RKO (cell line): ENCODE measurements around the gene ALDH3B2.
"Not testable (repeated sequence)": the region's sequence is repeated elsewhere in the genome, so short reads cannot be mapped to it uniquely, and the experiment has no call there.

ENCODE experiments used
- DNase-seq: peaks from one replicate; pipeline ENCODE4 v3.0.0-alpha.2; 2016; ENCODE audit warnings: low spot score

ALDH3B2 gene, protein sequence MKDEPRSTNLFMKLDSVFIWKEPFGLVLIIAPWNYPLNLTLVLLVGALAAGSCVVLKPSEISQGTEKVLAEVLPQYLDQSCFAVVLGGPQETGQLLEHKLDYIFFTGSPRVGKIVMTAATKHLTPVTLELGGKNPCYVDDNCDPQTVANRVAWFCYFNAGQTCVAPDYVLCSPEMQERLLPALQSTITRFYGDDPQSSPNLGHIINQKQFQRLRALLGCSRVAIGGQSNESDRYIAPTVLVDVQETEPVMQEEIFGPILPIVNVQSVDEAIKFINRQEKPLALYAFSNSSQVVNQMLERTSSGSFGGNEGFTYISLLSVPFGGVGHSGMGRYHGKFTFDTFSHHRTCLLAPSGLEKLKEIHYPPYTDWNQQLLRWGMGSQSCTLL

DNA sequence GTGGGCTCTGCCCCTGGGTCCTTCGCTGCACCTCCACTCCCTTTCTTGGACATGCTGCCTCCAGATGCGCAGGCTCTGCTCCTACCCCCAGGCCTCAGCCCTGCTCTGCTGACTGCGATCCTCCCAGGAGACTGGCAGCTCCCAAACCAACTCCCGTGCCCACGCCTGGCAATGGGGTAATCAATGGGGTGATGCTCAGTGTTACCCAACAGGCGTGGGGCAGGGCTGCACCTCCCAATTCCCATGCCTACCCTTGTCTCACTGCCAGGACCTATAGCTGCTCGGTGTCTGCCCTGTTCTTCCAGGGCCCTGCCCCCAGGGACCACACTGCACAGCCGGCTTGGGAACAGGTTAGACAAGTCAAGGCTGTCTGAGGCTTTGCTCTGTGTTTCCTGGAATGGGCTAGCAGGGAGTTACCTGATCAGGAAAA is at the start of gene ALDH3B2:
Gene ALDH3B2, minus strand, starts transcription at position 182 of the 430 bp plus-strand sequence. CDS start 7,688 bp downstream, outside the sequence.
- no peak for DNase-seq

DNA sequence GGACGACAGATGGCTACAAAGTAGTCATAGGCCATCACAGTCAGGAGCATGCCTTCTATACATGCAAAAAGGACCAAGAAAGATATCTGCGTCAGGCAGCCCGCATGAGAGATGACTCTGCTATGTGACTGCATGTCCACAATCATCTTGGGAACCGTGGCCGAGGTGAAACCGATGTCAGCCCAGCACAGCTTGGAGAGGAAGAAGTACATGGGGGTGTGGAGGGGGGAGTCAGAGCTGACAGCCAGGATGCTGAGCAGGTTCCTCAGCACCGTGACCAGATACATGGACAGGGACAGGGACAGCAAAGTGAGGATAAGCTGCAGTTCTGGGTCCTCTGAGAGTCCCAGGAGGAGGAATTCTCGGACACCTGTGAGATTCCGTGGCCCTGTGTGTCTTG is 48.6 kb upstream of the ALDH3B2 start:
- not testable (repeated sequence) for DNase-seq

DNA sequence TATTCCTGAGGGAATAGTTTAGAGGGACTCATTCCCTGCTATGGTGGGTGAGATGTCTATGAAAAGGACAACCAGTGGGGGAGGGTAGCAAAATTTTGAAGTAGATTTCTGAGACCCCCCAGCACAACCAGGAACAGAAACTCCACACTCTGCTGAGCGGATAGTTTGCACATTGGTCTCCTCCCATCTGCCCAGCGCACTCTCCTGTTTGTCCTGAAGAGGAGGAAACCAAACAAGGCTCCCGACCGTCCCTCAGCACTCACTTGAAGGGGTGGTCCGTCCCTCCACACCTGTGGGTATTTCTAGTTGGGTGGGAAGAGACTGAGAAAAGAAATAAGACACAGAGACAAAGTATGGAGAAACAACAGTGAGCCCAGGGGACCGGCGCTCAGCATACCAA is 41.8 kb upstream of the ALDH3B2 start:
- DNase-seq: not testable (repeated sequence)

DNA sequence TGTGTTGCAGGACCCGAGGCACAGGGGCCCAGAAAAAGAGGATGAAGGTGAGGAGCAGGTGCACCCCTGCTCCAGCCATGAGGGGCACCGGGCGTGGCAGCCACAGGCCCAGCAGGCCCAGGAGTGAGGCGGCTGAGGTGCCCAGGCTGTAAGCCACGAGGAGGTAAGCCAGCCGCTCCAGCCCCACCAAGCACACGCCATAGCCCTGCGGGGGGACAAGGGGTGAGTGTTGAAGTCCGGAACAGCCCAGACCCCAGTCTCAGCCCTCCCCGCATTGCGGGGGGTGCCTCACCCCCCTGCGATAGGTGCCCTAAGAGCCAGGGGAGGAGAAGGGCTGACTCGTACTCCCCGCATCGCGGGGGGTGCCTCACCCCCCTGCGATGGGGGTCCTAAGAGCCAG is 41.4 kb upstream of the ALDH3B2 start:
- DNase-seq: not testable (repeated sequence)

DNA sequence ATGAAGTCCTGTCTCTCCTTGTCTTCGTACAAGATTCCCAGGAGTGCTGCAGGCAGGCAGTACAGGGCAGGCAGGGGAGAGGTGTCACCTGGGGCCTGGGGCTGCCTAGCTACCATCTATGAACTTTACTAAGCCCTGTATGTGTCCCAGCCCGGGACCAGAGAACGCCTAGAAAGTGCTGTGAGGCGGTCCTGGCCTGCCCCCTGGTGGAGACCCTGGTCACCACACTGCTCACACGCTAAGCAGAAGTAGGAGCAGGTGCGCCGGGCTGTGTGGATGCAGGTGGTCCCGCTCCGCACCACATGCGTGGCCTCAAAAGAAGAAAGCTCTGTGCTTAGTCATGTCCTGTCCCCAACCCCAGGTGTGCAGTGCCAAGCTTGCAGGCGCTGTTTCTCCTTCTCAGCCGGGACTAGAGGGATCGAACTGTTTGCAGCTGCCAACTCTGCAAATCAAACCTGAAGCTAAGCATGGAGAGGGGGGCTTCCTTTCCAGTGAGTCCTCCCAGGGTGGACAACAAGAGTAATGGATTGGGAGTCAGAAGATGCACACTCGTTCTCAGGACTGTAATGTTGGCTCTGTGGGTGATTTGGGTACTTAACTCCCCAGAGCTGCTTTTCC is 39.6 kb upstream of the ALDH3B2 start:
- not testable (repeated sequence) for DNase-seq

DNA sequence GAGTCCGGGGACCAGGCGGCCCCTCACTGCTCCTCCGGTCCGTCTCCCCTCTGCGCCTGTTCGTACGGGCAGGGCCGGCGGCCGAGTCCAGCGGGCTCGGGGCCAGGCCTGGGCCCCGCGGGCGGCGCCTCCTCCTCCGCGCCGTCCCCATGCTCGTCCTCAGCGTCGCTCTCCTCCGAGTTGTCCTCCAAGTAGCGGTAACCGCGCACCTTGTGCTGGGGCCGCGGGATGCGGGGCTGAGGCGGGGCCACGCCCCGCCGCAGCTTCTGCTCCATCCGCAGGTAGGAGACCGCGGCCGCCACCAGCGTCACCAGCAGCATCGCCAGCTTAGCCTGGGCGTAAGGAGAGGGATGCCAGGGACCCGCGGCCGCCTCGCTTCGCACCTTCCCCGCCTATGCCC is 37.3 kb upstream of the ALDH3B2 start:
- DNase-seq: not testable (repeated sequence)

DNA sequence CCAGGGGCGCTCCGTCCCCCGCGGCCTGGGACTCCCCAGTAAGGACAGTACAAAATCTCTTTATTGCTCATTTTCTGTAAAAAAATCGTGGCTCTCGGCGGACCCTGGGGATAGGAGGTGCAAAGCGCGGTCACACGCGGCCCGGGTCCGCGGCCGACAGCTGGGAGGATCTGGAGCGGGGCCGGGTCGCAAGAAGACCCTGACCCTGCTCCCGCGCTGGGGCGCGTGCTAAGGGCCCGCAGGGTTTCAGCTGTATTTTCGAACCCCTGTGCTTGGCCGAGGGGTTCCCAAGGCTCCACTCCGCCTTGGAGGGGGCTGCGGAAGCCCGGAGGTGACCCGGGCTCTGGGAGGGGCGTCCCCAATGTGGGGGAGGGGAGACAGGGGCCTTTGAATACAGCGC is 36.8 kb upstream of the ALDH3B2 start:
- DNase-seq: not testable (repeated sequence)

DNA sequence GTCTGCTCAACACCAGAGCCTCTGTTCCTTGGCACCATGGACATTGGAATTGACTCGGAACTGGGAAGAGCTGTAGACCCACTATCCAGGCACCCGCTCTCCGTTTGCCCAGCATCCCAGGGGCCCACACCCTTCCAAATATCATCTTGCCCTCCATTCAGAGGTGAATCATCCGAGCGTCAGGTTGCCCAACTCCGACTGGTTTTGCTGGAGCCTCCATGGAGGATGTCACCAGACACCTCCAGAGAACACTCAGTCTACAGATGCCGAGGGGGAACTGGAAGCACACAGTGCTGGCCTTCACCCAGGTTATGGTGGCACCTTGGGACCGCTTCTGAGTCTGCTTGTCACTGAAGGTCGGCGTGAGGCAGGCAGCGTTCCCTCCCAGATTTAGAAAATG is 35.4 kb upstream of the ALDH3B2 start:
- DNase-seq: not testable (repeated sequence)

DNA sequence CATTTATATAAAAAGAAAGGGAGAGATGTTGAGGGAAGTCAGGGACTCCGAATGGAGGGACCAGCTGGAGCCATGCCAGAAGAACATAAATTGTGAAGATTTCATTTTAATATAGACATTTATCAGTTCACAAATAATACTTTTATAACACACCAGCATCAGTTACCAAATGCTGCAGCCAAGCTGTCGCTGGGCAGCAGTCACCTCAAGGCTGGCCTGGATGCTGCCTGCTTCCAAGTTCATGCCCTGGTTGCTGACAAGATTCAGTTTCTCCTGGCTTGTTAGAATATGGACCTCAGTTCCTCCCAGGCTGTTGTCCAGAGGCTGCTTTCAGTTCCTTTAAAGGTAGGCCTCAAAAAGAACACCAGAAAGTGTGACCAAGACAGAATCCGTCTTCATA is 30.8 kb upstream of the ALDH3B2 start:
- no peak for DNase-seq

DNA sequence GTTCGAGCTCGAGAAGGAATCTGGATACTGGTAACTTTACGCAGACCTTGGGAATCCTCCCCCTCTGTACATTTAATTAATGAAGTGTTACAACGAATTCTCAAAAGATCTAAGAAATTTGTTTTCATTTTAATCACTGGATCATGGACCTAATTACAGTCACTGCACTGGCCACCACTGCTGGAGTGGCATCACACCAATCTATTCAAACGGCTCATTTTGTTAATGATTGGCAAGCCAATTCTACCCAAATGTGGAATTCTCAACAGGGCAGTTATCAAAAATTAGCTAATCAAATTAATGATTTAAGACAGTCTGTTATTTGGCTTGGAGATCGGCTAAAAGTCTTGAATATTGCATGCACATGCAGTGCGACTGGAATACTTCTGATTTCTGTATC is 30.1 kb upstream of the ALDH3B2 start:
- no peak for DNase-seq

DNA sequence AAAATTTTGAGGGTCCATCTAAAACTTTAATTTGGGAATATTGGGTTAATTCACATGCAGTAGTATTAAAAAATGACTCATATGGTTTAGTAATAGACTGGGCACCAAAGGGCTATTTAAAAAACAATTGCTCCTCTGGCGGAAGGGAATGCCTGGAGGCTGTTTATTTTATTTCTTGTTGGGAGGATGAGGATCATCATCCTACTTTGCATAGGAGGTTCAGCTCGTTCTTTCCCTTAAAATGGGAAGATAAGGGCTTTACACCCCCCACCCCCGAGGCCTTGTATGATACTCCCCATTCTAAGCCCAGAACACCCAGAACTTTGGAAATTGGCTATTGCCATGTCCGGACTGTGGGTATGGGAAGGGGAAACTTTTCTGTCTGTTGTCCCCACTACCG is 29.3 kb upstream of the ALDH3B2 start:
- not testable (repeated sequence) for DNase-seq

DNA sequence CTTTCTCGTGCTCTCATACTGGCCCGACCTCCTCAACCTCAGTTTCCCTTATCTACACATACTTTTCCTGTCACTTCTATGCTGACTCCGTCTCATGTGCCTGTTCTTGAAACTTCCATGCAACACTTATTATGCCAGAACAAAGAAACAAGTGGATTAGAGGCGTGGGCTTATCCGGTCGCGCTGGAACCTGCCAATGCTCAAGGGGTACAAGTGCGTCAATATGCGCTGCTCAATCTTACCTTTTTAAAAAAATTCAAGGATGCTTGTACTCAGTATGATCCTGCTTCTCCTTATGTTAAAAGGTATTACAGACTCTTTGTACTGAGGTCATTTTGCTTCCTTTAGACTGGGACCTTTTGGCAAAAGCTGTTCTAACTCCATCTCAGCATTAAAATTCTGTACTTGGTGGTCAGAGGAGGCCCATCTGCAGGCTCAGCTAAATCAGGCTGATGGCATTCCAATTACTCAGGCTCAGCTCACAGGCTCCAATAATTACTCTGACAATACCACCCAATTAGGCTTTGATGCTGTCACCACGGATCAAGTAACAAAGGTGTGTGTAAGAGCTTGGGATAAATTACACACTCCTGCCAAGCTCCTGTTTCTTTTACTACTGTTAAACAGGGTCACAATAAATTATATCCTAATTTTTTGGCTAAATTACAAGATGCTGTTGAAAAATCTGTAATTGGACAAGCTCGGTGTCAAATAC is 26.3 kb upstream of the ALDH3B2 start:
- no peak for DNase-seq

DNA sequence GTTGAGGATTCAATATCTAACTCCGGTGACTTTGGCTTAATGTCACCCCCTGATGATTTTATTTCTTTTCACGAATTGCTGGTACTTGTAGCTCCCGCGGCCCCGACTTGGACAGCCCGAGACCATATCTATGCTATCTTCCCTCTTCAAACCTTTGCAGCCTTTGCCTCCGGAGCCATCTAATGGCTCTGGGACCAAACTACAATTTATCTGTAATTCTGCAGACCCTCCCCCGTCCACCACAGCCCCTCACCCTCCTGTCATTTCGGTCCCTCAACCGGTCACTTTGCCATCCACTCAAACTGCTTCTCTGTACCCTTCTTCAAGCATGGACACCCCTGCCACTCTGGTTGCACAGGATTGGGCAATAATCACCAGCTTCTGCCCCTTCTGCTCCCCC is 25.7 kb upstream of the ALDH3B2 start:
- no peak for DNase-seq

DNA sequence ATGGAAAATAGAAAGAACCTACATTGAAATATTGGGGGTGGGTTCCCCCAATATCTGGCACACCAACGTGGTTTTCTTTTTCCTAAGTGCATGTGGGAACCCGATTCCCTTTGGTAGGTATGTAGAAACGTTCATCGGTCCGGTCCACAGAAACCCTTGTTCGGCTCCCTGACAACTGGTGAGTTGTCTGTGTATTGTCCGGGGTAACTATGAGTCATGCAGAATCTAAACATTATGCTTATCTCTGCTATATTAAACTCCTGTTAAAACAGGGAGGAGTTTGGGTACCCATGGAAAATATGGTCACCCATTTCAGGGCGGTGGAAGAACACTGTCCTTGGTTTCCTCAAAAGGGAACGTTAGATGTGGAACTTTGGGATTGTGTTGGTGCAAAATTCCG is 25.1 kb upstream of the ALDH3B2 start:
- no peak for DNase-seq

DNA sequence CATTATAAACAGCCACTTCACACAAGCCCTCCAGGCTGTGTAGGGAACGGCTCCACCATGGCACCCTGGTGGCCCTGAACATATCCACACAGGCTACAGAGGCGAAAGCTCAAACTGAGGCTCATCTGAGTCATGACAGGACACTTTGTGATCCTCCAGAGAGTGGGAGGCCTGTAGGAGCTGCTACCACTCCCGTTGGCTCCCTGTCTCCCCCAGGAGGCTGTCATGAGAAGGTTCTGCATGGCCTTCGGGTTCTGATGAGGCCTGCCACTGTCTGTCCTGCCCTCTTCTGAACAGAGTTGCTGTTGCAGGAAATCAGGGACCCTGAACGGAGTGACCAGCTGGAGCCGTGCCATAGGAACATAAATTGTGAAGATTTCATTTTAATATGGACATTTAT is 23.8 kb upstream of the ALDH3B2 start:
- peak; percentile 56 for DNase-seq

DNA sequence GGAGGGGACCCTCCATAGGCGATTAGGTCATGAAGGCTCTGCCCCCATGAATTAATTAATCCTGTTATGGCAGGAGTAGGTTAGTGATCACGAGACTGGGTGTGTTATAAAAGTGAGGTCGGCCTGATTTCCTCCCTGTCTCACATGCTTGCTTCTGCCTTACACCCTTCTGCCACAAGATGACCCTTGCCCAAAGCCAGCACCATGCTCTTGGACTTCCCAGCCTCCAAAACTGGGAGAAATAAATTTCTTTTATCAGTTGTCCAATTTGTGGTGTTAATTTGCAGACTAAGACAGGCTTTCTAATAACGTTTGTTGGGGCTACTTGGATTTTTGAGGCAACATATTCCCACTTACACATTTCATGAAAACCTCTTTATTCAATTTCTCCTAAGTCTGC is 23.4 kb upstream of the ALDH3B2 start:
- DNase-seq: no peak

DNA sequence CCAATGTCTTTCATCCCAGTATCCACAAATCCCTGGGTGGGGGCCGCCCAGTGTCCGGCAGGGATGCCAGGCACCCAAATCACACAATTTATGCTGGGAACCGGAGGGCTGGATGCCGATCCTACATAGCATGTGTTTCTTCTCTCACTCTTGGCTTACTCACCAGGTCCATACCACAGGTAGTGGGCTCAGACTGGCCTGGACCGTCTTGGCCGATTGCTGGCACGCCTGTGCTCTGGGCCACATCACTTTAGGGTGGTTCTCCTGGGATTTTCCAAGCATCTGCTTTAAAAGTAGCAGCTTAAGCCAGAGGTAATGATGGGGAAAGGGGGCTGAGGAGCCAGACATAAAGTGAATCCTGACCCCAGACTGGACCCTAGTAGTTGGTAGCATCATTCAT is 22.6 kb upstream of the ALDH3B2 start:
- no peak for DNase-seq

DNA sequence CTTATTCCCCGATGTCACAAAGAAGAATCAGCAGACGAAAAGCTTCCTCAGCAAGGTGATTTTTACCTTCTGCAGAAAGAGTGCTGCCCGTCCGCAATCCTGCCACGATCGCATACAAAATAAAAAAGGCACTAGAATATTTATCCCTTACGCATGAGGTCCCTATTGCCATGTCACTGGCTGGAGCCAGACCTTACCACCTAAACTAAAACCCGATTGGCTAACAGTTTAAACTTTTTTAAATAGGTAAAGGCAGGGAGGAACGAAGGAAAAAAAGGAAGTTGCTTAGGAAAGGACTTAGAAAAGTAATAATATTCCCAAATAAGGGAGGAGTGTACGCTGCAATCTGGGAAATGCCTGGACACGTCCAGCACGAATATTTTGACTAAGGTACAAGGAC is 21.2 kb upstream of the ALDH3B2 start:
- no peak for DNase-seq

DNA sequence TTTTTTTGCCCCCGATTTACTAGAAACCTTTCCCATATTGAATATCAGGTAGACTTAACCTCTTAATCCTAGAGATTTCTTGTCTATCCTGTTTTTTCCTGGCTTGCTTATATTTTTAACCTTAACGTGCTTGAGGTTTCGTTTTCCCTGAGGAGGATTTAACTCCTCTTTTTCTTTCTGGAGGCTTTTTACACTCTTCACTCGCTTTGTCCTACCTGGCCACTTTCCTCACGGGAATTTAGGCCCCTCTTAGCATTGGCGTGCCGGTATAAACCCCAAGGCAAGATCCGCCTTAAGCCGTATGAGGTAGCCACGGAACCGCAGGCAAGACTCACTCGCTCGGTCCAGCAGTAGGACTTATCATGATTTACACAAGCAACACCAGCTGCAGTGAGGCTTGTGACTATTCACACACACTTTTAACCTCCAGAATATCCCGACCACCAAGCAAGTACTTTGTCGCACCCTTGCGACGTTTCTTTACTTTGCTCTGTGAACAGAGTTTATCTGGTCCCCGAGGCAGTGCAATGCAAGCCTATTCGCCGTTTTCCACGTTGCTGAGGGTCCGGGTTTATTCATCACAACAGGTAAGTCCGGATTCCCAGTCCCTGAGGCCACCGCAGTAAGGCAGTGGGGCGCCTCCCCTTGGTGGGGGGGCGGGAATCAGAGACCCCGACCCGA is 20.6 kb upstream of the ALDH3B2 start:
- no peak for DNase-seq

DNA sequence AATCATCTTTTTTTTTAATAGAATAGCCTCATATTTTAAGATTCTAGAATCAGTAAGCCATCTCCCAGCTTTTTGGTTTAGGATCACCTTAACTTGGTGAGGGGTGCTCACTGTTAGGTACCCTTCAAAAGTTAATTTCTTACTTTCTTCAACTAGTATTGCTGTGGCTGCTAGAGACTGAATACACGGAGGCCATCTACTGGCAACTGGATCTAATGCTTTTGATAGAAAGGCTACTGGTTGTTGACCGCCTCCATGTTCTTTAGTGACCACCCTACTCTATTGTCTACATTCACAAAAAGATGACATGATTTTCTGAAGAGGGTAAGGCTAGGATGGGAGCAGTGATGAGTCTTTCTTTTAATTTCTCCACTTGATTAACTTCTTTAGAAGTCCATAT is 16.7 kb upstream of the ALDH3B2 start:
- peak; percentile 32 for DNase-seq

DNA sequence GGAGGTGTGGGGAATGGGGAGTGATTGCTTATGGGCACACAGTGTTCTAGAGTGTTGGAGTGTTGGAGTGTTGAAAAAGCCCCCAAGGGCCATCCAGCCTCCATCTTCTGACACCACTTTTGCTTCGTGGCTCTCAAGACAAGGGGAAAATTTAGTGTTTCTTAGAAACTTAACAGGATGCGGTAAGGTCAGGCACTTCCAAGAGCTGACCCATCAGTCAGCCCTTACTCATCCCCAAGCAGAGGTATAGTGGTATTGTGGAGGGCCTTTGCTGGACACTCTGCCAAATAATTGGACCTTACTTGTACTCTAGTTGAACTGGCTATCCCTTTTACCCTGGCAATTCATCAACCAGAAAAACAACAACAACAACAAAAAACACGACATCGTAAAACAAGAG is 14.8 kb upstream of the ALDH3B2 start:
- DNase-seq: no peak

DNA sequence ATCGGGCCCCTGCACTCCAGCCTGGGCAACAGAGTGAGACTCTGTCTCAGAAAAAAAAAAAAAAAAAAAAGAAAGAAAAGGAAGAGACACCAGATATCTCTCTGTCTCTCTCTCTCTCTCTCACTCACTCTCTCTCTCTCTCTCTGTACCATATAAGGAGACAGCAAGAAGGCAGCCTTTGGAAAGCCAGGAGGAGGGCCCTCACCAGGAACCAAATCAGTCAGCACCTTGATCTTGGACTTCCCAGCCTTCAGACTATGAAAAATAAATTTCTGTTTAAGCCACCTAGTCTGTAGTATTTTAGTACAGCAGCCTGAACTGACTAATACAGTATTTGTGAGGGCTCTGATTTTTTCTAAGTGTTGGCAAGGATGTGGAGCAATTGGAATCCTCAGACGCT is 13.6 kb upstream of the ALDH3B2 start:
- DNase-seq: no peak
